HL-60/S4 treated with retinoic acid at 250 ng/mL for 4 days and 3 days (cell line): Measurements from ENCODE around the gene LRRTM4.

Source experiments
- in situ Hi-C: fragments of 300-500 bp; cut with MboI; formaldehyde crosslinking; loops from 2 replicates; pipeline ENCODE4 v1.7.0; 2022; ENCODE audit warnings: low sequenced_read_pairs

The LRRTM4 gene

DNA sequence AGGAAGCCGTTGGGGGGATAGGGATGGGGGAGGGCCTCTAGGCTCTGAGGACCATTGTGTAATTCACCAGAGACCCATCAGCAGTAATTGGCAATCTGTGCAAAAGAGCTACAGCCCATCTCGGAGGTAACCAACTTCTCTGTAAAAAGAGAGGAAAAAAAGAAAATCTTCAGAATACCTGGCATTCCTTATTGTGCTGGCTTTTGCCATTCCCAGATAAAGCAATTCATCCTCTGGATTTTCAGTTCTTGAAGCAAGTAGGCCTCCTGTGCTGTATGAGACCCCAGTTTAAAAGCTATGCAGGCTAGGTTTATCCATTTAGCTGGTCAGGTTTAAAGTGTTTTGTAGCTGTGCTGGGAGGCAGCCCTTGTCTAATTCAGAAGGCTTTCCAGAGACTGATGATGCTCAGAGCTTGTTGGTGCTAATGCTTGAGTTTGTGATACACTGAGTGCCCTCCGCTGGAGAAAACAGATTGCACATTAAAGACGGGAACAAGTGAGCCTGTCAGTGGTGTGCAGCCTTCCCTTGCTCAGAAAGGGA, at the start of gene LRRTM4:
TSS of gene LRRTM4 (minus strand) at position 446 of the 540 bp plus-strand sequence.
- in situ Hi-C loops: no loop called here

DNA sequence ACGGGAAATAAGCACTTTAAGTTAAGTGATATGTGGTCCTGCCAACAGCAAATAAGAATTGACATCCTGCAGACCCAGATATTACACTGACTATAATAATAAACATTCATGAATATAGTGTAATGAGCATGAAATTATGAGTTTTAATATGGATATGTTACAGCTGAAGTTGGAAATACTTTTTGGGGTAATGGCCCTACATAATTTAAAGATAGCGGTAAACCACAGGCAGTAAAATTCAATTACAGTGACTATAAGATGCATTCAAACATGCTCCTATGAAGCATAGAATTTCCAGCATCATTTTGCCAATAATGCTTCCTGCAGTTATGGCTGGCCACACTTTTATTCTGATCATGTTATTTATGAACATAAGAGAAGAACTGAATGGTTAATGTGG, 49.4 kb upstream of the LRRTM4 start:
- in situ Hi-C loops: no loop called here

DNA sequence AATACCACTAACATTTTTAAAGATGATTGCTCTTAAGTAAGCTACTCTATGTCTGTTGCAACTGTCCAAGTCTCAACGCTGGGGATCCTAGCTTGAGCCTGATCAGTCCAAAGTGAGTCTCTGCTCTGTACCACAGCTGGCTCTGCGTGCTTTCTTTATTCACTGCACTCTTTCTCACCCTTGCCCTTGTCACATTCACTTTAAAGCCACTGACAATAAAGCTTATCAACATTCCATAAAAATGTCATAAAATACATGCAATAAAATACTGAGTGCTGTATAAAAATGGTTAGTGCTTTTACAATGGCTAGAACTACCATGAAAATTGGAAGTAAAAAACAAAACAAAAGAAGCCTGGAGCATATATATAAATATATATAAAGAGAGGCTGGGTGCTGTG, 45.5 kb upstream of the LRRTM4 start:
- in situ Hi-C loops: no loop called here

DNA sequence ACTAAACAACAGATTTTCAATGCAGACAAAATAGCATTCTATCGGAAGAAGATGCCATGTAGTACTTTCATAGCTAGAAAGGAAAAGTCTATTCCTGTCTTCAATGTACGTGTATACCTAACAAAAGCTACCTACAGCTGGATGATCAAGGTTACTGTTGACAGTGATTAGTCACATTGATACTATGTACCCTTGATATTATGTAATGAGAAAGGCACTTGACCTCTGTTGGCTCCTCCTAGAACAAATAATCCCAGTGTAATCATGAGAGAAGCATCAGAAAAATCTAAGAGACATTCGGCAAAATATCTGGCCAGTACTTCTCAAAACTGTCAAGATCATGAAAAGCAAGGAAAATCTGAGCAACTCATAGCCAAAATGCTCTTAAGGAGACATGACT, 44.4 kb upstream of the LRRTM4 start:
- in situ Hi-C loops: no loop called here

DNA sequence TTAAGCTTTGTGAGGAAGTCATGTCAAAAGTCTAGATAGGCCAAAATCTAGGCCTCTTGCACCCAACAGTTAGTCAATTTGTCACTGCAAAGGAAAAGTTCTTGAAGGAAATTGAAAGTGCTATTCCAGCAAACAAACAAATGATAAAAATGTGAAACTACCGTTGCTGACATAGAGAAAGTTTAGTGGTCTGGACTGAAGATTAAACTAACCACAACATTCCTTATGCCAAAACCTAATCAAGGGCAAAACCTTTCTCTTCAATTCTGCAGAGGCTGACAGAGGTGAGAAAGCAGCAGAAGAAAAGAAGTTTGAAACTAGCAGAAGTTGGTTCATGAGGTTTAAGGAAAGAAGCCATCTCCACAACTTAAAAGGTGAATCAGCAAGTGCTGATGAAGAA, 44.0 kb upstream of the LRRTM4 start:
- in situ Hi-C loops: no loop called here

DNA sequence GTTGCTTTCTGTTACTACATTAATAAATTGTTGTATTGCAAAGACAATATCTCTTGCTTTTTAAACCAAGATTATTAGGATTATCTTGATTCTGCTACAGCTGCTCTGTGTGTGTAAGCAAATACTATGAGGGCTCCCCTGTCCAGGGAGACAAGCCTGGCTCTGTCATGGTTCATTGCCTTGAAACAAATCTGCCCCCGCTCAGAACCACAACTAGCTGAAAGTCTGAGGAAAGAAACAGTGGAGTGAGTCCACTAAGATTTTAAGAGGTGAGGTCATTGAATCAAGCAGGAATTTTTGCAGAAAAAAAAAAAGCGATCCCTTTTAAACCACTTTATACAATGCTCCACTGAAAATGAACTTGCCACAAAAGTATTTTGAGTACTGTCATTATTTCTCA, 30.8 kb upstream of the LRRTM4 start:
- in situ Hi-C loops: no loop called here

DNA sequence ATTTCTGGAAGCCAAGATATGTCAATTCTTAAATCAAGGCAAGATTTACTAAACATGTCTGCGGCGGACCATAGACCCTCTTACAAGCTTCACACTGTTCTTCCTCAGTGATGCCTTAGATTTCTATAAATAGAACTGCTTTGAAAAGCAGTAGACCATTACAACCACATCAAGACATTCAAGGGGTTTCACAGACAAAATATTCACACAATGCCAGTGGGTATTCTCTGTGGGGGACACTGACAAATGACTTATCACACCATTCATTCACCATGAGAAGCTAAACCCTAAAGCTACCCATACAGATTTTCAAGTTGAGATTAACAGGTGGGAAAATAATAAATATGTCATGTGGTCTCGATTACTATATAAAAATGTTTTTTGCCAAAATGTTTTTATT, 15.9 kb upstream of the LRRTM4 start:
- in situ Hi-C loops: no loop called here

DNA sequence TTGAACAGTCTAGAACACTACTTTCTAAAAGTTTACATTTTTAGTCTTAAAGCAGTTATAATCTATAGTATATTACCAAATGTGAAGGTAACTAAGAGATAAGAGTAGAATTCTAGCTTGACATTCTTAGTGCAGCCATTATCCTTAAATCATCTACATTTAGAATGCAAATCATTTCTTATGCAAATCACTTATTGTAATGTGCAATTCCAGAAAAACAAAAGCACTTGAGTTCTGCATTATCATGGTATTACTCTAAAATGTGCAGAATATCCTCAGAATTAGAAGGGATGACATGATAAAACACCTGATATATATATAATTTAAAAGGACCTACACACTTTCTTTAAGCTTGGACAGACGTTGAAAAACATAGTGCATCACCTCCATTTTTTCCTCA, 712 bp upstream of the LRRTM4 start:
- in situ Hi-C loops: no loop called here

DNA sequence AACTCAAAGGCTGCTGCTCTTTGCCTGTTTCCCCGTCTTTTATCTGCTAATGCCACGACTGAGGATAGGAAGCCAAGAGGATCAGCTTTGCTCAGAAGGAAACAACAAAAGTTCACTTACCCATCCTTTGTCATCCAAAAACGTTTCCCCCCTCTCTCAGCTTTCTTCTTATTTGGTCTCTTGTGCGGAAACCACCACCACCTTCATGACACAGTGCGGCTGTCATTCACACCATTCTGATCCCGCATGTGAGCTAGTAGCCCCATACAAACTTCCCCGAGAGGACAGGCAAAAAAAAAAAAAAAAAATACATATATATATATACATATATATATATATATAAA, 656 bp downstream of the LRRTM4 start:
- in situ Hi-C loops: no loop called here

DNA sequence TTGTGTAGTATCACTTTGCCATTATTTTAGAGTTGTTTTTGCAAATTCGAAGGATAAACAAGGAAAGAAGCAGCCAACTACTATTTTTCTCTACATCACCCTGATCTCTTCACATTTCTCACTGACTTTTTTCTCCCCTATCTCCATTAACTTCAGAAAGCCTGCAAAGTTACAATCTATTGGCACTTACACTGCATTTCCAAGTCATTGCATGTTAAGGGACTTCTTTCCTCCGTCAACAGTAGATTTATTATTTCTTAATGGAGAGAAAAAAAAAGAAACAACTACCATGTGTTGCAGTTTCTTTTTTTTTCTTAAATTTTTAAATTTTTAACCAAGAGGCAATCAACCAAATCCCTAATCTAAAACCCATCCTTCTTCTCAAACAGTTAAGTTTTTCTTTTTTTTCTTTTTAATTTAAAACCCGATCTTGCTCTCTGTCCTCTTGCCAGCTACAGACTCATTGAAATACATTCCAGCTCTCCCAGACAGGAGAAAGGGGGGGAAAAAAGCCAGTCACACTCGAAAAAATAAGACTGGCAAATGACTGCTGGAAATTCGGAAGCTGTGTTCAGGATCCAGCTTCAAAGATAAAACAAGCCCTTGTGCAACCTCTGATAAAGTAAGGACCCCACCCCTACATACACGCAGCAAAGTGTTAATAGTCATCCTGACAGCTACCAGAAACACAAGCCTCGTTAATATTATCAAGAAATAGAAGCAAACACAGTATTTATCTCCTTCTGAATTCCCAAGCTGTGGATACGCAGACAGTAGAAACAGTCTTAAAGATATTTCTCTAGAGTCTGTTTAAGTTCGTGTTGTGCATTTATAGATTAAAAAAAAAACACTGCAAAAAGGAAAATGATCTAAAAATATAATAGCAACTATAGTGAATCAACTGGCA, 1.3 kb downstream of the LRRTM4 start:
- in situ Hi-C loops: no loop called here

DNA sequence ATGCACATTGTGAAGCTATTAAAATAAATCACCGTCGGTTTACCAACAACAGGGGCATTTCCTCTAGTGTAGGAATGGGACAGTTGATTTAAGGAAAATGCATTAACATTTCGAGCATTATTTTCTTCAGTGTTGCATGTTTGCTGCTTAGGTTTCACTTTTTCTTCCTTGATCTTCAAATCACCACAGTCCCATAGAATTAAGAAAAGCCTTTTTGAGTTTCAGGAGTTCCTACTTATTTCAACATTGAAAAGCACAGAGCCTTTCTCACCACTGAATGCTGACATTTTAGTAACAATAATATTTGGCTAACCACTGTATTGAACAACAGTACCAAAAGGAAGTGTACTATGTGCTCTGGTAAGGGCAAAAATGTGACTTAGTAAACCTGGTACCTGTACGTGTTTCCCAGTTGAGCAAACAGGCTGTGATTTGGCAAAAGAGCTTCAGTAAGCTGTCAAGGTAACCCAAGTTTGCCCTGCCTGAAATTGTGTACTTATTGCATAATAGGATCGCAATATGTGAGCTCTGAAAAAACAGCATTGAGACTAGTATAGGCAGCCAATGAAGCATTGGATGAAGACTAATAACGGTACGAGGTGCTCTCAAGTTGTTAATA, 2.2 kb downstream of the LRRTM4 start:
- in situ Hi-C loops: no loop called here

DNA sequence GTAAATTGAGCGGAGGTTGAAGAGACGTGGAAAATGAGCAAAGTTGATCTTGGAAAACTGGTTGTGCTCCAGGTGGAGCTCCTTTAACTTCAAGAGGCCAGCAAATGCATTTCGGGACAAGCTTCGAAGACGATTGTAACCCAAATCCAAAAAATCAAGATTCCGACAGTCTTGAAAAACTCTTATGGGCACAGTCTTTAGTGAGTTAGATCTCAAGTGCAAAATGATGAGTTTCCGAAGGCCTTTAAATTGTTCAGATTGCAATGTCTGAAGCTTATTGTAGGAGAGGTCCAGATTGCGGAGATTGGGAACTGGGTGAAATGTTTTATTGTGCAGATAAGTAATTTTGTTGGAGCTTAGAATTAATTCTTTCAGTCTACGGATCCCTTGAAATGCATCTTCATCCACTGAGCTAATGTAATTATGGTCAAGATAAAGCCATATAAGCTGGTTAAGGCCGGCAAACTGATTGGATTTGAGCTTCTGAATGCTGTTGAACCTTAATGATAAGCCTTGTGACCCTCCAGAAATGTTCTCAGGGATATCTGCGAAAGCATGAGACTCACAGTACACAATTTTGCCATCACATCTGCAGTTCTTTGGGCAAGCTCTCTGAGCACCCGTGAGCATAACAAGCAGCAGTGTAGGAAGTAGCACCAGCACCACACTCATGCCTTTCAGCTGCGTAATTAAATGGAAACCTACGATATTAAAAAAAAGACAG, 2.9 kb downstream of the LRRTM4 start:
- in situ Hi-C loops: no loop called here

DNA sequence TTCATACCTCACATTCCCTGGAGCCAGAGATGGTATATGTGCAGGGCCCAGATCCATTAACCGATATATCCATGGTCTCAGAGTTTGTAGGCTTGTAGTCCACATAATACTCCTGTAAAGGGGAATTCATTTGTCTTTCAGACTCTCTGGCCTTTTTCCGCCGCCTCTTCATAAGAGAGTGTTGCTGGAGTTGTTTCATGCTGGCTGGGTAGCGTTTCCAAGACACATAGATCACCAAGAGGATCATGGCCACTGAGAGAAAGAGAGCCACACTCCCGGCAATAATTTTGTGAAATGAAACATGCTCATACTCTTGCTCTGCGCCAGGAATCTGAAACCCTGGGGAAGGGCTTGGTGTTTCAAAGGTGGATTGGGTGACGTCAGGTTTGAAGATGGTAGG, 3.9 kb downstream of the LRRTM4 start:
- in situ Hi-C loops: no loop called here

DNA sequence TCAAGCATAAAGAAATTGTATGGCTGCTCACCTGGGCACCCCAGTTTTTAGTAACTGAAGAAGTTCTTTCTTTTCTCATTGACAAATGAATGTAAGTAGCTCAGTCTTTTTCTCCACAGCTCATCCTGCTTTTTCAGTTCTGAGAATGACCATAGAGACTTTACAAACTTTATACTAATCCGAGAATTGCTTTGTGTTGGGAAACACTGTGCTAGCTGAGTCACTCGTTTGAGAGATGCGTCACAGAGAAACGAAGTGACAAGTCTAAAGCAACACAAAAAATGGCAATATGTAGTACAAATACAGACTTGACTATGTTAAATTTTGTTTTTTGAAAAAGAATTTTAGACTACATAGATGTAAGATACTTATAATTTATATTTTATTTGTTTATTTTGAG, 9.0 kb downstream of the LRRTM4 start:
- in situ Hi-C loops: no loop called here

DNA sequence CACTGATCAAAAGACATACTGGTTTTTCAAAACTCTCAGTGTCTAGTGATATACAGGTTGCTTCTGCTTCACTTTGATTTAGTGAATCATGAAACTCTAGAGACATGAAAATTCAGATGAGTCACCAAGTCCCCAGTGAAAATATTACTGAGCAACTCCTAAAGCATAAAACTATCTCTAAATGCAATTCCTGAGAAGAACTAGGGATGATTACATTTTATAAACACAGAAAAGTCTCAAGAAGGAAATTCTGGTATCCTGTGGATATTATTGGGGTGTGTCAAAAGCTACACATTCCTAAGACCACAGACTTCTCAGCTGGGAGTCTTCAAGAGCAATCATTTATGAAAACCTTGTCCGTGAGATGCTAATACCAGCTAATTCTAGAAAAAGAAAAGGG, 9.7 kb downstream of the LRRTM4 start:
- in situ Hi-C loops: no loop called here

DNA sequence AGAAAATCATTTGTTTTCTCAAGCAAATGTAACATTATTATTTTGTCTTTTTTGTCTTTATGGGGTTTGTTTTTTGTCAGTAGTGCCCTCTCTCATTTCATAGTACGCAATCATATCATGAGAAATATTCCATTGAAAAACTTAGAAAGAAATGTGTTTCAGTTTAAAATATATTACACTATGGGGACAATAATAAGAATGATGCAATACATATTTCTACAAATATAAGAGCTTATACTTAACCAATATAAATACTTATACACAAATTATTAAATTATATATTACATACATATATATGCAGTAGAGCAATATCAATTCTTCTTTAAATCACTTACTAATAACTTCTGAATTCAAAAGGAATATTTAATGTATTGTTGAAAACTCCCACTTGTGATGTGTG, 13.7 kb downstream of the LRRTM4 start:
- in situ Hi-C loops: no loop called here

DNA sequence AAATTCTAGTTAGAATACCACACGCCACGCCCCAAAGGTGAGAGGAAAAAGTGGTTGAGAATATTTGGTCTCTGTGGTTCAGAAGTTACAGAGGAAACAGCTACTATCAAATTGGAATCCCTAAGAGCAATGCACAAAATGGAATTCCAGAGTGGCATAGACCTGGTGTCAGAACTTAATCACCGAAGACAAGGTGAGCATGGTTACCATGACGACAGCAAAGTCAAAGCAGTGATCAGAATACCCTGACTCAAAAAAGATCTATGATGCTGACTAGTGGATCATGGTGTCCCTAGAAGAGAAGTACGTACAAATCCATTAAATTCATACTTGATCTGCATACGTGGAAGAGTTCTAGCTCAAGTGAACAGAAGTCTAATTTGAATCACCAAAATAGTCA, 14.5 kb downstream of the LRRTM4 start:
- in situ Hi-C loops: no loop called here

DNA sequence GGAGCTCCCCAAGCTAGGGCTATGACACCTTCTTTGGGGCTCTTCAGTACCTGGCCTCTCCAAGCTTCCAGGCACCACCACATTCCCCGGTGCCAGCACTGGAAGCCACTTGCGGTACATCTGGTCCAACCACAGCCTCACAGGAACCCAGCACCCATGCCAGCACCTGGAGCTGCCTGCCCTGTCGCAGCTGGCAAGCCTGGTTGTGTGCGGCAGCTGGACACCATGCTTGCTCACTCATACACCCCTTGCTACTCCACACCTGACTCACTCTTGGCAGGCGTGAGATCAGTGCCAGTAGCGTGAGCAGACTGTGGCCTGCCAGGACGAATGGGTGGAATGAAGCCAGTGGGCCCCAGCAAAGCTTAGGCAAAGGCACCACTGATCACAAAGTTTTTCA, 34.0 kb downstream of the LRRTM4 start:
- in situ Hi-C loops: no loop called here

DNA sequence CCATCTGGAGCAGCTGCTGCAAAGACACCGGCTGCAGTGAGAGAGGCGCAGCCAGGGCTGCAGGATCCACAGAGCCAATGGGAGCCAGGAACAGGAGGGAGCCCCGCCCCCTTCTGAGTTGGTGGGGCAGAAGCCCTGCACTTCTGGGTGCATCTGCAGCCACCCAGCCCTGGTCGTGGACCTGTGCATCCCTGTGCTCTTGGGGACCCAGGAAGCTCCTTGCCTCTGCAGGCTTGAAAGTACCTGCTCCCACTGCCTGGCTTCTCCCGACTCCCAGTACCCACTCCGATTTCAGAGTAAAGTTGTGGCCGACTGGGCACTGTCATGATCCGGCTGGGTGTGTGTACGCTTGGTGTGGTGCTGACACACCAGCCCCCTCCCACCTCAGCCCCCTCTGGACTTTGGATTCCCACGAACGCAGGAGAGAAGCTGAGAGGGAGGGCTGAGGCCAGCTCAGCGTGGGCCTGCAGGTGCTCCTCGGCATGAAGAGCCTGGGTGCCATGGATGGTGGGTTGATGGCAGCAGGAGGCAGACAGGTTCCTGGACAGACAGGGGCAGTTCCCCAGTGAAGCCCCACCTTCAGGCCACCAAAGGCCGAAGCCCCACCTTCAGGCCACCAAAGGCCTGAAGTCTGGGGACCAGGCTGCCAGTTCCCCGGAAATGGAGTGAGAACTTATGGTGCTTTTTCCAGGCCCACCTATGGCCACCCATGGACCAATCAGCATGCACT, 34.9 kb downstream of the LRRTM4 start:
- in situ Hi-C loops: no loop called here

DNA sequence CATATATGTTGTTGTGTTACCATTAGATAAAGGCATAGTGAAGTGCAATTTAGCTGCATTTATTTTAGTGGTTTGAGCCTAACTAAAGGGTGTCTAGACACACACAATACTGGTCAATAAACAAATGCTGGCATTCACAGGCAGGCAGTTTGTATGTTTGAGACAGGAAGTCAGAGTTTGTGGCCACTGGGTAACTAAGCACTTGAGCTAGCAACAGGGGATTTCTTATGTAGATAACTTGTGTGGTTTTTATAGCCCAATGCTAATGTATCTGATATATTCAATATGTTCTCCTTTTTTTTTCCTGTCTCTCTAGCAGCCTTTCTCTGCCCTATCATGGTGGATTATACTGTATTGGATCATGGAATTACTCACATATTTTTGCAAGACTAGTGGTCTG, 38.1 kb downstream of the LRRTM4 start:
- in situ Hi-C loops: no loop called here

DNA sequence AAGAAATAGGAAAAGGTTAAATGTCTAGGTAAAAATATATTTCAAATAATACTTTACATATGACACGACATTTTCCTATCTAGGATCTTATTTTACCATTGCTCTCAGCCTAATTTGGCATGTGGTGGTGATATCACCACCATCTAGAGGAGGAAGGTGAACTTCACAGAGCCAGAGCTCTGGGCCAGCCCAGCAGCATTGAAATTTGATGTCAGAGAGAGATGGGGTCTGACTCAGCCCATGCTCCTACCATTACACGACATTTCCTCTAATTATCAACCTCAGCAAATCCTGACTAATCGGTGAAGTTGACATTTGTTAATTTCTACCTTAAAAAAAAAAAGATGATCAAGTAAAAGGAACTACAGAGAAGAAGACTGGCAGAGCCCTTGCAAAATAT, 42.3 kb downstream of the LRRTM4 start:
- in situ Hi-C loops: no loop called here
